HG02678 (cell line): Measurements from ENCODE around the gene PRSS22.

Experiments
- ATAC-seq: cut with Tn5 transposase; IDR thresholded peaks from one replicate; pipeline ENCODE4 v1.9.1; 2021; ENCODE audit warnings: mild to moderate bottlenecking, moderate library complexity; ENCODE audit not compliant: unreplicated experiment

Gene PRSS22

DNA sequence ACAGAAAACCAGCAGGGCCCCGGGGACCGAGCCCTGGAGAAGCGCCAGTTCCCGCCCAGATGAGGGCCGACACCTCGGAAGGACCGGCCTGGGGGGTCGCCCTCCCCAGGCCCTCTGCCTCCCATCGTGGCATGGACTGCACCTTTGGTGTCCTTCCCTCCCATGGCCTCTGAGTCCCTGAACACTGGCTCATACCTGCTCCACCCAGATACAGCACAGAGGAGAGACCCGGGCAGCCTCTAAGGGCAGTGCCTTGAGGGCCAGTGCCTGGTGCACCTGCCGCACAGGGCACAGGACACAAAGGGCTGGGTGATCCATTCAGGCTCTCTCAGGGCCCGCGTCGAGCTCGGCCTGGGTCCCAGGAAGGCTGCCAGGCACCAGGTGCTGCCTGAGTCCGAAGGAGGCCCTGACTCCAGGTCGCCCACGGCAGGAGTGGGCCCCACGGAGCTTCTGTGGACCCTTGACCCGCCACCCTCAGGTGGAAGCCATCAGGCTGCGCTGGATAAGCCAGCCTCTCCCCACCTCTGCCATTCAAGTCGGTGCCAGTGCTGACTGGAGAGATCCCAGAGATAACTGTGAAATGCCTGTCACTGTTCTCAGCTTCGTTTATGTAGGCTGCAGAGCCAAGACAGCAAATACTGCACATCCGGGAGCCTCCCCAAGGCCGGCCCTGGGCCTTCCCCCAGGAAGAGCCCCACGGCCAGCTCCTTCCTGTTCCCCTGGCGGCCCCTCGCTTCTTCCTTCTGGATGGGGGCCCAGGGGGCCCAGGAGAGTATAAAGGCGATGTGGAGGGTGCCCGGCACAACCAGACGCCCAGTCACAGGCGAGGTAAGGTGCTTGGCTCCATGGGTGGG, 28.2 kb downstream of the PRSS22 start, which contains the start of gene ZG16B:
ZG16B (plus strand) TSS at position 803 of the 854 bp plus-strand sequence. CDS start 139 bp downstream, outside the sequence.
- no peak for ATAC-seq

DNA sequence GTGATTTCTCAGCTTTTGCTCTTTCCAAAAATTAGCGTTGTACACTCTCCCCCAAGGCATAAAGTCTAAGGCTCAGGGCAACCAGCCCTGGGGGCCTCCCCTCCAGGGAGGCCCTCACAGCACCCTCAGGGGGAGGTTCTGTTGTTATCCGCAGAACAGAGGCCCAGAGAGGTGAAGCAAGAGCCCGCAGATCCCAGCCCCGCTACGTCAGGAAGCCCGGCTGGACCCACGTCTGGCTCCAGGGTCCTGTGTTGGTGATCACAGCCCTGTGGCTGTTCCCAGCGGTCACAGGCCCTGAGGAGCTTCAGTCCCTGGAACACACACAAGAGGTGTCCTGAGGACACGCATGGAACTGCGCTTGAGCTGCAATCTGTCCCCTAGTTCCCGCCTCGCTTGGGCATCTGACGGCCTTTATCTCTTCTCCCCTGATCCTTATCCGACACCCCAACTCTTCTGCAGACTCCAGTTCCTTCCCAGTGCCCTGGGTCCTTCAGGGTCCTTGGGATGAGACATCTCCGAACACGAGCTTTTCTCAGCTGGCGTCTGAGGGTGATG, 29.0 kb downstream of the PRSS22 start:
- ATAC-seq = no peak

DNA sequence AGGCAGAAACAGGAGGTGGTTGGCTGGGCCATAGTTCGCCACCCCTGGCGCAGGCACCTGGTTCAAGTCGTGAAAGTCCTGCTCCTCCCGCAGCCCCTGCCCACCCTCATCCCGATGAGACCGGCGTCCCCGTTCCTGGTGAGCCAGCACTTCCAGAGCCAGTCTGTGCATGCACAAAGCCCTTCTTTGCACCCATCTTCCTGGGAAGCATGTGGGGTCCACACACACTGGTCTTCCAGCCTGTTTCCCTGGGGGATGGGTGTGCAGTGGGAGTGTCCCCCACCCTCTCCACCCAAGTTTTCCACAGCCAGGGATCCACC, 29.5 kb downstream of the PRSS22 start:
- no peak for ATAC-seq

DNA sequence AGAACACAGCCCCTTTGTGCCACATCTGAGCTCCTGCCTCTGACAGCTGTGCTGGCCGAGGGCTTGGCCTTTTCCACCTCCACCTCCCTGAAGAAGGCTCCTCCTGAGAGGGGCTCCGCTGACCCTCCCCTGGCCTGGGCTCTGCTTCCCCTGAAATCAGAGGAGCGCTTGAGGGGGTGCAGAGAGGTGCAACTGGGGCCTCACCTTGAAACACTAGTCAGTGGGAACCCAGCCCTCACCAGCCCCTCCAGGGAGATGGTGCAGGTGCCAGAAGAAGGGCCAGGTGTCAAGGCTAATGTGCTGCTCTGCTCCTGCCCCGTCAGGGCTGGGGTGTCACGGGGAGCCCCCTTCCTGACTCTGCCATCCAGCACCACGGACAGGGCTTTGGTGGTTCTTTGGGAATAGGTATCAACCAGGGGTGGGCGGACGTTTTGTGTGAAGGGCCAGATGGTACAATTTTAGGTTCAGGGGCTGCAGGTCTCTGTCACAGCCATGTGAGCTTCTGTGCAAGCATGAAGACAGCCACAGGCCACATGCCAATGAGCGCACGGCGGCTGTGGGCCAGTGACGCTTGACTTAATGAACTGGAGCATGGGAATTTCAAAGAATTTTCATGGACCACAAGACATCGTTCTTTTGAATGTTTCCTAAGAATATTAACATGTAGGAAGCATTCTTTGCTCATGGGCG, 30.0 kb downstream of the PRSS22 start:
- ATAC-seq = no peak

DNA sequence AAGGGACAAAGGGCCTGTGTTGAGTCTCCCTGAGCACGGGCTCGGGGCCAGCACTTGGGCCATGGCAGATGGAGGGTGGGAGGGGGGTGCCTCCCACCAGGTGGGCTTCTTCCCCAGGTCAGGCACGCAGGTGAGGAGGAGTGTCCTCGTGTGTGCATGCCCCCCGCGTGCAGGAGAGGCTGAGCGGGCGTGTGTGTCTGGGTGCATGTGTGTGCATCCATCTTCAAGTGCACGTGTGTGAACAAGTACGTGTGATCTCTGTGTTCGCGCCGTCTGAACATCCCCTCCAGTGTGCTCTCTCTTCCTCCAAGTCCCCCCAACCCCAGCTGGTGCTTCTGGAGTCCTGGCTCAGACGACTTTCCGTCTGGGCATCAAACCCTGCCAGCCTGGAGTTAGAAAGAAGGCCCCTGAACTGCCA, 30.6 kb downstream of the PRSS22 start:
- ATAC-seq = no peak

DNA sequence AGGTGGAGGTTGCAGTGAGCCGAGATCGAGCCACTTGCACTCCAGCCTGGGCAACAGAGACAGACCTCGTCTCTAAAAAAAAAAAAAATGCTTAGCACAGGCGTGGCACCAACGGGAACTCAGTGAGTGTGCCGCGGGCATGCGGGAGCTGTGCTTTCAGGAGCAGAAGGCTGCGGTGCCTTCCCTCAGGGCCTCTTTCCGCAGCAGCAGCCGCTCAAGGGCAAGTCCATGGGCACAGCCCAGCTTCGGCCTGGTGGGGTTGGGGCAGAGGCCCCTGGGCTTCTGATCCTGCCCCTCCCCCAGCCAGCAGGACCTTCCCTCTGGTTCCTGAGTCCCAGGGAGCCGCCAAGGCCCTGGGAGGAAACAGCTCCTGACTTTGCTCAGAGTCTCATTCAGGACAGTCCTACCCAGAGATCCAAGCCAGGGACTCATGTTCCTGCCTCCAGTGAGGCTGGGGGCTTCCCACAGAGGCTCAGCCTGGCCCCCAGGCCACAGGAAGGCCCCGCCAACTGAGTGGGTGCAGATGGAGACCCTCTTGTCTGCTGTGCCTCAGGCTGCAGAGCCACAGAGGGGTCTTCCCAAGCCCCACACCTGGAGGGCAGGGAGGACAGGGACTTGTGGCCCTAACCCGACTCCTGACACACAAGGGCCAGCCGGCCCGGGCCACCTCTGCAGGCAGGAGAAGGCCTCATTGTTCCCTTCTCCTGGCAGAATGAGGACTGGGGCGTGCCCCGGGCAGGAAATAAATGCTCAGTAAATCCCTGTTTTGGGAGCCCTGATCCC, 31.2 kb downstream of the PRSS22 start:
- no peak for ATAC-seq

DNA sequence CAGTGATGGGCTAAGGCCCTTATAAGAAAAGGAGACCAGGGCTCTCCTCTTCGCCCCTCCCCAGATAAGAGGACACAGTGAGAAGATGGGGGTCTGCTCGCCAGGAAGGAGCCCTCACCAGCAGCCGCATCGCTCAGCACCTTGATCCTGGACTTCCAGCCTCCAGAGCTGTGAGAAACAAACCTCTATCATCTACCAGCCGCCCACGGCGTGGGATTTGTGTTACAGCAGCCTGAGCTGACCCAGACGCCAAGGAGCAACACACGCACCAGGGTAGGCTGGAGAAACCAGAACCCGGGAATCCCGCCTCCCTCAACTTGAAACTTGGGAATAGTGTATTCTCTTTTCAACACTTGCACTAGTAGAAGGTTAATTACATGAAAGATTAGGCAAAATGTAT, 32.1 kb downstream of the PRSS22 start:
- ATAC-seq = no peak

DNA sequence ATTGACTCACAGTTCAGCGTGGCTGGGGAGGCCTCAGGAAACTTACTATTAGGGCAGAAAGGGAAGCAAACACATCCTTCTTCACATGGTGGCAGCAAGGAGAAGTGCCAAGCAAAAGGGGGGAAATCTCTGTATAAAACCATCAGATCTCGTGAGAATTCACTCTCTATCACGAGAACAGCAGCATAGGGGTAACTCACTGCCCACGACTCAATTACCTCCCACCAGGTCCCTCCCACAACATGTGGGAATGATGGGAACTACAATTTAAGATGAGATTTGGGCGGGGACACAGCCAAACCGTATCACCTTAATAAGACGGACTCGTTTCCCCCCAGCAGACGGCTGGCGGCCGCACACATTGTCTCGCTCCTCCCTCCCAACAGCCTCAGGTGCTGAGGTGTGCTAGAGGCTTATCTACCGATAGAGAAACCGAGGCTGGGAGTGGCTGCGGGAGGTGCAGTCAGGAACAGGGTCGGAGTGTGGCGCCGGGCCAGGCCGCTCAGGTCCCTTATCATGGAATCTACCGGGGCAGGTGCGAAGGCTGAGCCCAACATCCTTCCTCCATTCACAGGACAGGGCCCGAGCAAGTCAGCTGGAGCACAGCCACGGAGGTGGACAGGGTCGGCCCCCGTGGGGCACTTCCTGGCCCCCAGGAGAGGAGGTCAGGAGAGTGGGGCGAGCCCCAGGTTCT, 32.8 kb downstream of the PRSS22 start:
- no peak for ATAC-seq

DNA sequence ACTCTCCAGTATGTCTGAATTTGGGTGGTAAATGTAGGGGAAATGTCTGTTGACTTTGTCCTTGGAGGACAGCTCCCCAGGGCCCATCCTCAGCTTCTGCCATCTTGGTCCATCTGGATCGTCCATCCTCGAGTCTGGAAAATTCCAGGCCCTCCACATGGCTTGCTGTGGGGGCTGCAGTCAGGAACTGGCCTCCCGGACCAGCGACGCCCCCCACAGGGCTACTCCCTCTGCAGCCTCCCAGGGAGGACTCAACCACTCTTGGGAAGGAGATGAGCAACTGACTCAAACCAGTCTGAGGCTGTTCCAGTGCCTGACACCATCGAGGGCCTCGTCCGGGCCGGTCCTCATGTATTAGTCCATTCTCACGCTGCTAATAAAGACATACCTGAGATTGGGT, 33.3 kb downstream of the PRSS22 start:
- ATAC-seq = no peak

DNA sequence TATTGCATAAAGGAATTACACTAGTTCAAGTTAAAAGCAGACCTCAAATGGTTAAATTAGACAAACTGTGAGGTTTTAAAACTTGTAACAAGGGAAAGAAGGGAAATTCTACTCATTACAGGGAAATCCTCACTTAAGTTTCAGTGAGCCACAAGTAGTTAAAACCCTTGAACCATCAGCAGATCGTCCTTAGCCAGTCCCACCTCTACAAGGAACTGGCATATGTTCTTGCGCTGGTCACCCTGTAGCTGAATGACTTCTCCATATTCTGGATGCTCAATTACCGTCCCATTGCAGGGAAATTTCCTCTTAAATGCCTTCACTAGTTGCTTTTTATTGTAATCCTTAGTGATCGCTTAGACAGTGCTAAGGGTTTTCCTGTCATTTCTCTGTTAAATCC, 35.5 kb downstream of the PRSS22 start:
- no peak for ATAC-seq

DNA sequence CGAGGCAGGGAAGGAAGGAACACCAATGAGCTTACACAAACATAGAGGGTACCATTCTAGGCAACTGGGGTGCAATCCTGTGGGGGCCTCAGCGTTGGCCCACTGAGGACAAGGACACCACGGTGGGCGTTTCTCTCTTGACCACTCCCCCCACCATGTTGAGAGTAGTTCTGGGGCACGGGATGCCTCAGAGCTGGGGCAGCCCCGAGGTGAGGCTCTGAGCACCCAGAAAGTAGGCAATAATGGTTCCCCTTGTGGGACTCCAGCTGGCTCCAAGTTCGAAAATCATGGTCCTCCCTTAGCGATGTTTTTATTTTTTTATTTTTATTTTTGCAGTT, 35.8 kb downstream of the PRSS22 start:
- ATAC-seq = no peak

DNA sequence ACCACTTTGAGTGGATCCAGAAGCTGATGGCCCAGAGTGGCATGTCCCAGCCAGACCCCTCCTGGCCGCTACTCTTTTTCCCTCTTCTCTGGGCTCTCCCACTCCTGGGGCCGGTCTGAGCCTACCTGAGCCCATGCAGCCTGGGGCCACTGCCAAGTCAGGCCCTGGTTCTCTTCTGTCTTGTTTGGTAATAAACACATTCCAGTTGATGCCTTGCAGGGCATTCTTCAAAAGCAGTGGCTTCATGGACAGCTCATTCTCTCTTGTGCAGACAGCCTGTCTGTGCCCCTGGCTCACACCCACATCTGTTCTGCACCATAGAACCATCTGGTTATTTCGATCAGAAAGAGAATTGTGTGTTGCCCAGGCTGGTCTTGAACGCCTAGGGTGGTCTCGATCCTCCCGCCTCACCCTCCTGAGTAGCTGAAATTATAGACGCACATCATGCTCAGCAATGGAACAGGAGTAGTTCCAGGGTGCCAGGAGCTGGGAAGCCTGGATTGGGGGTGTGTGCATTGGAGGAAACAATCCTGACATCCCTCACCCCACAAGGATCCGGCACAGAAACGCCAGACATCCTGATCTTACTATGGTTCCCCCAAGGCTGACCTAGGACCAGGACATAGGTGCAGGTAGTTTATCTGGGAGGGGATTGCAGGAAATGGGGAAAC, 36.3 kb downstream of the PRSS22 start:
- no peak for ATAC-seq

DNA sequence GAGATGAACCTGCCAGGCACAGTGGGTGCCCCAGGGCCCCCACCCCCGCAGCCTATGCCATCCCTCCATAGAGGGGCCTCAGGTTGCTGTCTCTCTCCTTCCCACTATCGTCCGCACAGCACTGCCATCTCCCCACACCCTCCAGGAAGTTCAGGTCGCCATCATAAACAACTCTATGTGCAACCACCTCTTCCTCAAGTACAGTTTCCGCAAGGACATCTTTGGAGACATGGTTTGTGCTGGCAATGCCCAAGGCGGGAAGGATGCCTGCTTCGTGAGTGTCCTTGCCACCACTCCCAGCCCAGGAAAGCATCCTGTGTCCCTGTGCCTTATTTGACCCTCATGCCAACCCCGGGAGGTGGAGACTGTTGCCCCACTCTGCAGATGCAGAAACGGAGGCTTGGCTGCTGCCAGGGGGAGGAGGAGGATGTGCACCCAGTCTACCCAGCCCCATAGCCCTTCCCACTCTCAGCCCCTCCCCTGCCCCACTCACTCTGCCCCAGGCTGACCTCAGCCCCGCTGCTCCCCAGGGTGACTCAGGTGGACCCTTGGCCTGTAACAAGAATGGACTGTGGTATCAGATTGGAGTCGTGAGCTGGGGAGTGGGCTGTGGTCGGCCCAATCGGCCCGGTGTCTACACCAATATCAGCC, 37.0 kb downstream of the PRSS22 start:
- ATAC-seq = no peak

DNA sequence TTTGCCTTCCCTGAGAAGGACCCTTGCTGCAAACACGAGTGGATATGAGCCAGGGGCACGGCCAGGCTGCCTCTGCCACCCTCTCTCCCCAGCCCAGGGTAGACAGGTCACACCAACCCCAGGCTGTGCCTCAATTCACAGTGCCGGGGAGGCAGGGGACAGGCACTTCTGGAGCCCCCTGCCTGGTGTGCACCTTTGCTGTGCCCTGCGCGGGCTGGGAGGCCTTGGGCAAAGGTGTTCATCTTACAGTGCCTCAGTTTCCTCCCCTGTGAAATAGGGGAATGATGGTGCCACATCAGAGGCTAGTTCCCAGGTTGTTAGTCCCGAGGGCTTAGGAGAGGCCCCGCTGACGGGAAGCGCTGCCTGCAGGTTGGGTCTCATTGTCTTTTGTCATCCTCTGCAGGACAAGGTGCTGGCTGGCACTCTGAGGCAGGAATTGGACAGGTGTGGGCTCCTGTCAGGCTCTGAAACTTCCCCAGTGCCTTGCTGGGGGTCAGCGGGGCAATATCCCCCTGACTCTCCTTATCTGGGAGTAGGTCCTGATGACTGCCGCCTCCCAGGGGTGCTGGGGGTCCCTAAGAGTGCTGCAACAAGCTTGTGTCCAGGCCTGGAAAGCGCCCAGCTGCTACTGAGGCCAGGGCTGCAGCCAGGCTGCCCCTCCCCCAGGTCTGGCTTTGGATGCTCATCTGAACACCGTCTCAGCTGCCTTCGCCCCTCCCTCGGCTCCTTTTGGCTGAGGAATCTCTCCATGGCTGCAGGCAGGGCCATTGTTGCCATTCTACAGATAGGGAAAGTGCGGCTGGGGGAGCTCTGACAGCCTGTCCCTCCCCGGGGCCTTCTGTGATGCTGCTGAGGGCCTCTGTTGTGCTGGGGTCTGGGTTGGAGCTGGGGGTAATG, 37.8 kb downstream of the PRSS22 start:
- no peak for ATAC-seq

DNA sequence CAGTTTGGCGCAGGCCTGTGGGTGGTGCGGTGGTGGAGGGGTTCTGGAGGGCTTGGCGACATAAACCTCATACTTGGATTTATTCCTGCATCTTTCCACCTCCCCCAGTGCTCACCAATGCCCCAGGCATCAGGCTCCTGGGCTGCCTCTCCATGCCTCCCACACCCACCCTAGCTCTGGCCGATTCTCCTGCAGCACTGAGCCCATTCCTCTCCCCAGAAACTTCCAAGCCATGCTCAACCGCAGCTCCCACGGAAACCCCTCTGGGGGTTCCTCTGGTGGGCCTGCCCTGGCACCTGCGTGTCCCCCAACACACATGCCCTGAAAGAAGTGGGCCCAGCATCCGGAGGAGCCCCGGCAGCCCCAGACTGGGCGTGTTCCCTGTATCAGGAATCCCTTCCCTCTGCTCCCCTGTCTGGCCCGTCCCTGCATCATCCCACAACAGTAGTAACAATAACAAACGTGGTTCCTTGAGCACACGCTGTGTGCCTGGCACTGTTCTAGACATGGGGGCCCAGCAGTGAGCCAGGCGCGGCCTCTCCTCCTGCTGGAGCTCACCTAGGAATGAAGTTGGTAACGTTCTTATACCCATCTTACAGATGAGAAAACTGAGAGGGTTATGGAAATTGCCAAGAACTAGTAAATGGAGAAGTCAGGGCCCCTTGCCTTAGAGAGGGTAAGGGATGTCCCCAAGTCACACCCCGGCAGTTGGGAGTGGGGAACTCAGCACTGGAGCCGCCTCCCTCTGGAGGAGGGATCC, 38.6 kb downstream of the PRSS22 start:
- ATAC-seq = no peak

DNA sequence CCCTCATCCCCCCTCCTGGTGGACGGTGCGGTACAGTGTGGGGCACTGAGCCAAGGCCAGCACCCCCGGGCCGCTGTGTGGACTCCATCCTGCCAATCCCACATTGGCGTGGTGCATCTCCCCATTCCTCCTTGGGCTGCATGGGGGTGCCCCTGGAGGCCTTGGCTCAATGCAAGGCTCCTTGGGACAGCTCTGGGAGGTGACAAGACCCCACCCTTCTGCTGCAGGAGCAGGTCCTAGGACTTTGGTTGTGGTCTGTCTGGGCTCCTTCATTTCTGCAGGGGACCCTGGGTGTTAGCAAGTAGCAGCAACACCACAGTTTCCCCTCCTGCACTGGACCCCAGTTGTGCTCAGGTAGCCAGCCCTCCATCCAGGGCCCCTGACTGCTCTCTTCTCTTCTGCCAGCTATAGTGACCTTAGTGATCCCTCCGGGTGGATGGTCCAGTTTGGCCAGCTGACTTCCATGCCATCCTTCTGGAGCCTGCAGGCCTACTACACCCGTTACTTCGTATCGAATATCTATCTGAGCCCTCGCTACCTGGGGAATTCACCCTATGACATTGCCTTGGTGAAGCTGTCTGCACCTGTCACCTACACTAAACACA, 39.6 kb downstream of the PRSS22 start:
- no peak for ATAC-seq

DNA sequence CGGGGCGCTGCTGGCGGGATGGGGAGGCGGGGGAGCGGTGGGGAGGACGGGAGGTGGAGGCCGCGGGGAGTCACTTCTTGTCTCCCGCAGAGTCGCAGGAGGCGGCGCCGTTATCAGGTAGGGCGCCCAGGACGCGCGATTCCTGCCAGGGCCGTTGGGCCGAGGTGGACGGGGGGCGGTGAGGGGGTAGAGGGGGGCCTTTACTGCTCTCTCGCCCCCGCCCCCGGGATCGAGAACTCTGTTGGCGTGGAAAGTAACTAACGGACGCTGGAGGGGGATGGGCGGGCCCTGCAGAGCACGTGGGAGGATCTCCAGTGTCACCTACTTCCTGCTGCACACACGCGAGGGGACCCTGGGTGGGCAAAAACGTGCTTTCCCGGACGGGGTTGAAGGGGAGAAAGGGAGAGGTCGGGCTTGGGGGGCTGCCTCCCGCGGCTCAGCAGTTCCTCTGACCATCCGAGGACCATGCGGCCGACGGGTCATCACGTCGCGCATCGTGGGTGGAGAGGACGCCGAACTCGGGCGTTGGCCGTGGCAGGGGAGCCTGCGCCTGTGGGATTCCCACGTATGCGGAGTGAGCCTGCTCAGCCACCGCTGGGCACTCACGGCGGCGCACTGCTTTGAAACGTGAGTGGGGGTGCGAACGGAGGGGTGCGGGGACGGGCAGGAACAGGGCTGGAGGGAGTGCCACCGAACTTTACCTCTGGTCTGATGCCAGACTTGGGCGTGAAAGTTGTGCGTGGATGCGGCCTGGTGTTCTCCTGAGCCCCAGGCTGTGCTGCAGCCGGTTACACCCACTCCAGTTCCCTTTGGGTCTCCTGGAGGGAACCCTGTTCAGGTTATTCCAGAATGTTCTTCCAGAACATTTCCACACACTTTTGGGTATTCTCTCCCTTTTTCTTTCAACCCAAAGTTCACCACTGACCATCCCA, 40.4 kb downstream of the PRSS22 start:
- no peak for ATAC-seq
